ENCODE results near the gene TENM3. TPM values are rescaled to one million over a fixed set of nuclear protein-coding genes. Genes with fewer than 3 reads are reported as not detected.
A peak's percentile ranks its signal among the peaks of the same experiment; 100 is the strongest.

The TENM3 gene
- total and polyA plus RNA-seq, 2 donors, result 2.8 to 26.6 TPM

DNA sequence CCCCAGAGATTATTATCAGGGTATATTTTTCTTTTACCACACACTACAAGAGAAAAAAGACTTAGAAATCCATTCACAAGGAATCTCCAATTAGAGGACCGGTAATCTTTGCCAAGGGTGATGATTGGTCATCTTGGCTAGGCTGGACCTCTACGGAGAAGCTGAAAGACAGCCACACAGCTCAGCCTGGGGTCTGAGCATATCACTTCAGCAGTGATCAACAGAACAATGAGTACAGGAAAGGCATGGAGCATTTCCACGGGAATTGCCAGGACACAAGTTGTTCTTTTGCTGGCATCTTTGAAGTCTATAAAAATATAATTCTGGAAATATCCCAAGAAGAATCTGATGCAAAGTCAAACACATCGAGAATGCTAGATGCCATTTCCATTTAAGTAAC lies 191.5 kb downstream of the TENM3 start:
- 39% methylated on average over 4 of the region's 4 CpGs for WGBS
- no peak overlapping the region for H3K4me3 ChIP-seq (ENCODE audit: low read depth, low read length)
- no peaks in the 10 kb centered on the region for H3K36me3 ChIP-seq (ENCODE audit: insufficient read depth)
- no peak for DNase-seq (ENCODE audit: extremely low spot score)
- no peaks in the 10 kb centered on the region for H3K4me1 ChIP-seq (ENCODE audit: insufficient read depth)
- no peak overlapping the region for H3K27ac ChIP-seq (ENCODE audit: low read depth)

DNA sequence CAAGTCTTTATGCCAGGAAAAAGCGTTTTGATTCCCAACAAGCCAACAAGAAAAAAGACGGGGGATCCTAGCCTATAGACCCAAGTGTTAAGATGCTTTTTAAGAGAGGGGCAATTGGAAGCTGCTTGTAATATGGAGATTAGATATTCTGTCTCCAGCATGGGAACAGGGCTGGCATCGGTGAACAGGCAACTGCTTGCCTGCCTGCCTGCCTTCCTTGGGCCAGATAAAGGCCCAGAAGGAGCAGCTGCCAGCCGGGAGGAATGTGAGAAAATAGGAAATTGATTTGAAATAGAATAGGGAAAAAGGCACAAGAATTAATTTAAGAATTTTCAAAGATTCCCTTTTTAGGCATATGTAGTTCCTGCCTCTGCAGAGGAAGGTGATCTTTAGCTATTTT lies 192.2 kb downstream of the TENM3 start:
- H3K36me3 ChIP-seq (ENCODE audit: insufficient read depth), result no peaks in the 10 kb centered on the region
- H3K27ac ChIP-seq (ENCODE audit: low read depth), result no peak overlapping the region
- no peak overlapping the region for H3K4me3 ChIP-seq (ENCODE audit: low read depth, low read length)
- no peaks in the 10 kb centered on the region for H3K4me1 ChIP-seq (ENCODE audit: insufficient read depth)
- no peak for DNase-seq (ENCODE audit: extremely low spot score)
- WGBS, result 75% methylated on average over 4 of the region's 4 CpGs

DNA sequence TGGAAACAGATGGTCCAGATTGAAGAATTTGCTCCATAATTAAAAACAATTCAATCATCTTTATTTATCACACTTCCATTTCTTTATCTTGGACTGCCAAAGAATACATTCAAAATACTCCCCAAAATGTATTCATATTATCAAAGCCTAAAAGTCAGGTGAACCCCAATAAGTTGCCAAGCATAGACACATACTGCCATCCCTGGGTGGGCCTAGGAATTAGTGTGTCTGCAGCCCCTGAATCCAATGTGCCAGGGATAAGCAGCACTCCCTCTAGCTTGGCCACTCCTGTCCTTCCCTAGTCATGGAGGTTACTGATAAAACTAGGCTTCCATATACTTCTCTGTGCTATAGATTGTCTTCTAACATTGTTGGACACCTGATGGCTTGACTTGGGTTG lies 199.9 kb downstream of the TENM3 start:
- no peak for DNase-seq (ENCODE audit: extremely low spot score)
- Histone ChIP-seq H3K36me3 (ENCODE audit: insufficient read depth) (no peaks in the 10 kb centered on the region), H3K4me1 (ENCODE audit: insufficient read depth) (peaks cover 2% of the 10 kb centered on the region), H3K4me3 (ENCODE audit: low read depth, low read length) (no peak overlapping the region), H3K27ac (ENCODE audit: low read depth) (no peak overlapping the region)

DNA sequence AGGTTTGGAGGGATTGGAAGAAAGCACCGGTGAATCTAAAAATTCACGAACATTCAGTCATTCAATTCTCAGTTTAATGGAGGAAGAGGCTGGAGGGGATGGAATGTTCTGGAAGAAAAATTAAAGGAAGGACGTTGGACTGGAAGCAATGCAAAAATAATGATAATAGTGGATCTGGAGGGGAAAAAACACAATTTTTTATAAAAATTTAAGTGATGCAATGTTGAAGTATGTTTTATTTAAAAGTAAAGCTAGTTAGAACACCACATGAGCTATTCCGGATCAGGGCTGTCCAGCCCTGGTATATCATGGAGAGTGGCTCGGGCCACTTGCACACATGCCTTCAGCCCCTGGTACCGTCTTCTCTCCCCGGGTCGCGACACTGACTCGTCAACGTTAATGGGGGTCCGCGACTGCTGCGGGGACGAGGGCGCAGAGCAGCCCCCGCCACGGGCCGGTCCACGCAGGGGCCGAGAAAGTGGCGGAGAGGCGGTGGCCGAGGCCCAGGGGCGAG lies 204.6 kb downstream of the TENM3 start:
- Histone ChIP-seq H3K4me3 (ENCODE audit: low read depth, low read length) (peak overlapping the region; percentile 58), H3K27ac (ENCODE audit: low read depth) (no peak overlapping the region), H3K4me1 (ENCODE audit: insufficient read depth) (peaks cover 2% of the 10 kb centered on the region), H3K36me3 (ENCODE audit: insufficient read depth) (no peaks in the 10 kb centered on the region)
- WGBS, result 8% methylated on average over 25 of the region's 25 CpGs
- DNase-seq (ENCODE audit: extremely low spot score), result no peak

DNA sequence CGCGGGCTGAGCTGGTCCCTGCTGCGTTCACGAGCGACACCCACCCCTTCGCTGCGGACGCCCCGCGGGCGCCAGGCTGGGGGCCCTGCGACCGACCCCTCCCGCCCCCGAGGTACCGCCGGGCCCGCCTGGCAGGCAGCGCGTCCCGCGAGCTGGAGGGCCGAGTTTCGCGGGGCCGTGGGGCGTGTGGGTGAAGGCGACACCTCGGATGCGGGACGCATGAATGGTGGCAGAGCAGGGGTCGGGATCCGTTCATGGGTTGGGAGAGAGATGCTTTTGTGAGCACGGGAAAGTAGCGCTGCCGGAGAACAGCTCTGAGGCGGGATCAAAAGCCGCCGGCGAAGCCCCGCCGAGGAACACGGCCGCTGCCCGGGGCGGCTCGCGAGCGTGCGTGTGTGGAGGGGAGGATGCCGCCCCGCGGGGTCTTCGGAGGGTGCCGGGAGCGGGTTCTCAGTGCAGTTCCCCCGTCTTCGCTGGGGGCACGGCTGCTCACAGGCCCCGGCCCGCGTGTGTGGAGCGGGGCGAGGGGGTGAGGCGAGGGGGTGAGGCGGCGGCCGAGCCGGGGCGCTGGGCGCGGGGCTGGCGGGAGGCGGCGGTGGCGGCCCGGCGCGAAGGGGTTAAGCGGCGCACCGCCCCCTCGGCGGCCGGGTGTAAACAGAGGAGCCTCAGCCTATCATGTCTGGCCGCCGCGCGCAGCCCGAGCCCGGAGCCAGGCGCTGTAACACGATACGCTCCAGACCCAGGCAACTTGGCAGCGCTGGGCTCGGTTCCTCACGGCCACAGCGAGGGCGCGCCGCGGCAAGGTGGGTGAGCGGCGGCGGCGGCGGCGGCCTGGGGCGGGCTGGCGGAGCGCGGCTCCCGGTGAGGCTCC lies 205.3 kb downstream of the TENM3 start:
- peak overlapping the region; percentile 28 for H3K27ac ChIP-seq (ENCODE audit: low read depth)
- H3K36me3 ChIP-seq (ENCODE audit: insufficient read depth), result no peaks in the 10 kb centered on the region
- peak overlapping the region; percentile 58 for H3K4me3 ChIP-seq (ENCODE audit: low read depth, low read length)
- WGBS, result under 1% methylated on average over 113 of the region's 113 CpGs
- H3K4me1 ChIP-seq (ENCODE audit: insufficient read depth), result peaks cover 2% of the 10 kb centered on the region
- peak; percentile 64 for DNase-seq (ENCODE audit: extremely low spot score)

DNA sequence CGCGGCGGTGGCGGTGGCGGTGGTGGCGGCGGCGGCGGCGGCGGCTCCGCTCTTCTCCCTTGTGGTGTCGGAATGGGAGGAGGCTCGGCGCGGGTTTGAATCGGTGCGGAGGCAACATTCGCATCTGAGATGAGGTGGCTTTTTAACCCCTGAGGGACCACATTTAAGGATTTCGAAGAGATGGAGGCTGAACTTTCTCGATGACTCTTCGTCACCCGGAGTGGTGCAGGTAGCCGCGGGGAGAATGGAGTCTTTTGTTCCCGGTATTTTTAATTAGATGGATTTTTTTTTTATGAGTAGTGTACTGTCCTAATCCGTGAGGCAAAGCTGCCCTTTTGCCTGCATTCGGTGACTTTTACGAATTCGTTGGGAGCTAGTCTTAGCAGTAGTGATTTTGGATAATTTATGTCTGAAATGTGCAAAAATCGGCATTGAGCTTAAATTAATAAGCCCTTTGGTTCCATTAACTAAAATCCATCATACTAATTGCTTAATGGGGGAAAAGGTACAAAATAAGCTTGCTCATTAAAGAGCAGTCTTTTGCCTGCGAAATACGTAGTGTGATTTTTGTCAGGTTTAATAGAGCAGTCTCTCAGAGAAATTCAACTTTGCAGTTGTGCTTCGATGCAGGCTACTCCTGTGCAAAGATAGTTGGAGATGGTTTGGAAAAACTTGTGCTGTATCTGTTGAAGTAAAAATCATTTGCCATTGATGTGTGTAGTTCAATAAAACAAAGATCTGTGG lies 206.2 kb downstream of the TENM3 start:
- Histone ChIP-seq H3K27ac (ENCODE audit: low read depth) (no peak overlapping the region), H3K36me3 (ENCODE audit: insufficient read depth) (no peaks in the 10 kb centered on the region), H3K4me3 (ENCODE audit: low read depth, low read length) (peak overlapping the region; percentile 58), H3K4me1 (ENCODE audit: insufficient read depth) (peaks cover 2% of the 10 kb centered on the region)
- no peak for DNase-seq (ENCODE audit: extremely low spot score)
- WGBS, result 1% methylated on average over 34 of the region's 34 CpGs

DNA sequence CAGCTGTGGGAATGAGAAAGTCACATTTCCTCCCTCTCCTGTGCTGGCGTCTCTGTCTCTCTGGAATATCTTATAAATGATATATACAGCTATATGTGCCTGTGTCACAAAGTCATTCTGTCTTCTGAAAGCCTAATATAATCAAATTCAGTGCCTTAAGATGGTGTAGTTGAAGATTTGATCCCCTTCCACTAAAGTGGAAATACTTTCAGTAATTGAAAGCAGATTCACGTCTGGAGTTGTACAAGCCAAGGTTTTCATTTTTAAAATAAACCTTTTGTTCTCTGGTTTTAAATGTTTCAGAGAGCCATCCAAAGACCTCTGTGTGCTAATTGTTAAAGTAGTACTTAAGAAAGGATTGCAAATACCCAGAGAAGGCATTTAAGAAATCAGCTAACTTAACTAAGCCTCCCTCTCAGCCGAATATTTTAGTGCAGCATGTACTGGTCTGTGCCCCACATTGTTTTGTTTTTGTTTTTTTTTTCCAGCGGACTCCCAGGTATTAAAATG lies 206.8 kb downstream of the TENM3 start:
- peak overlapping the region; percentile 4 for H3K4me3 ChIP-seq (ENCODE audit: low read depth, low read length)
- H3K36me3 ChIP-seq (ENCODE audit: insufficient read depth), result no peaks in the 10 kb centered on the region
- DNase-seq (ENCODE audit: extremely low spot score), result no peak
- peaks cover 2% of the 10 kb centered on the region for H3K4me1 ChIP-seq (ENCODE audit: insufficient read depth)
- no peak overlapping the region for H3K27ac ChIP-seq (ENCODE audit: low read depth)
- 29% methylated on average over 4 of the region's 4 CpGs for WGBS

DNA sequence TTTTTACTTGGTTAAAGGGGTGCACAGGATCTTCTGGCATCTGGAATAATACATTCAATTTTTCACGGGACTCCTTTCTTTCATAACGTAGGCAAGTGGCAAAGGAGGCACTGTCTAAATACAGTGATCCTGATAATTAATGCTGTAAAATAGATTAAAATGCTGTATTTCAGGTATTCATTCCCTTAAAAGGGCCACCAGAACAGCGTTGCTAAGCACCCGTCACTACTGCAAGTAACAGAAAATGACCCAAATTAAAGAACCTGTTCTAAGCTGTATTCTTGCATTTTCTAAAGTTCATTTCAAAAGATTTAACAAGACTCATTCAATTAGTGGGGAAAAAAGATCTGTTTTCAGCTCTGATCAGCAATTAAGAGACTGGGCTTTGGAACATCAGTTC lies 208.2 kb downstream of the TENM3 start:
- H3K27ac ChIP-seq (ENCODE audit: low read depth), result no peak overlapping the region
- no peak for DNase-seq (ENCODE audit: extremely low spot score)
- WGBS, result 88% methylated on average over 4 of the region's 4 CpGs
- H3K4me1 ChIP-seq (ENCODE audit: insufficient read depth), result peaks cover 2% of the 10 kb centered on the region
- H3K36me3 ChIP-seq (ENCODE audit: insufficient read depth), result no peaks in the 10 kb centered on the region
- H3K4me3 ChIP-seq (ENCODE audit: low read depth, low read length), result no peak overlapping the region

DNA sequence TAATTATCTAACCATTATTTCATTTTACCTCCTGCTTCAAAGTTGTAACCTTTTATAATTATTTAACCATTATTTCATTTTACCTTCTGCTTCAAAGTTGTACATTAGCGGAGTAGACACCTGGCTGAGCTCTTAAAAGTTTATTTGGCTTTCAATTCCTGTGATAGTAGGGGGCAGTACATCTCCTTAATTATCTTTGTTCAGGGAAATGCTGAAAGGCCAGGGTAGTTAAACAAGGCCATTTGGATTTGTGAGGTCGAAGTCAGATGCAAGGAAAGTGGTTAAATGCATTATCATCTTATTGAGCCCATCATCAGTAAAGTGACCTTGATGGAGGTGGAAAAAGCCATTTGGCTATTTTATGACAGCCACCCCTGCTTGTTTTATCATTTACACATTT lies 210.6 kb downstream of the TENM3 start:
- Histone ChIP-seq H3K27ac (ENCODE audit: low read depth) (no peak overlapping the region), H3K36me3 (ENCODE audit: insufficient read depth) (no peaks in the 10 kb centered on the region), H3K4me1 (ENCODE audit: insufficient read depth) (no peaks in the 10 kb centered on the region), H3K4me3 (ENCODE audit: low read depth, low read length) (no peak overlapping the region)
- no peak for DNase-seq (ENCODE audit: extremely low spot score)
- 90% methylated on average over 2 of the region's 2 CpGs for WGBS

DNA sequence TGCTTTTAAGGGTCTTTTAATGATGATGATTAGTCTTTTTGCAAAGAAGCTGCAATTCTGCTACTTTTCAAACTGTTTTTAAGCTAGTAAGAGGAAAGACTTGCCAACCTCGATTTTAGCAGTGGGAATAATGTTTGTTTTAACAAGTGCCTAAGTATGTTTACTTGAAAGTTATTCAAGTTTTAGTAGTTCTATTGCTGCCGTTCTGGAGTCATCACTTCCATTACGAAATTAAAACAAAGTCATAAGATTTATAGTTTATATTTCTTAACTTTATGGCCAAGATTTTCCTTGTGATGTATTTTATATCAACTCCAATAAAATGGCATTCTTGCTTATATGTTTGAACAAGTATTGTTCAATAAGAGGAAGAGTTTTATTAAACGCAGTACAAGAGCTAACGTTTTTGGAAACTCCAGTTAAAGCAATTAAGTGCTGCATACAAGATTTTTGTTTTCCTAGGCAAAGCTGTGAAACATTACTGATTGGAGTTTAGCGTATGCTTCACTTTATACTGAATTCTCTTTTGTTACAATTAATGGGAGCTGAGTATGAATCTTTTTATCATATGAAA lies 211.3 kb downstream of the TENM3 start:
- H3K4me3 ChIP-seq (ENCODE audit: low read depth, low read length), result no peak overlapping the region
- no peak overlapping the region for H3K27ac ChIP-seq (ENCODE audit: low read depth)

DNA sequence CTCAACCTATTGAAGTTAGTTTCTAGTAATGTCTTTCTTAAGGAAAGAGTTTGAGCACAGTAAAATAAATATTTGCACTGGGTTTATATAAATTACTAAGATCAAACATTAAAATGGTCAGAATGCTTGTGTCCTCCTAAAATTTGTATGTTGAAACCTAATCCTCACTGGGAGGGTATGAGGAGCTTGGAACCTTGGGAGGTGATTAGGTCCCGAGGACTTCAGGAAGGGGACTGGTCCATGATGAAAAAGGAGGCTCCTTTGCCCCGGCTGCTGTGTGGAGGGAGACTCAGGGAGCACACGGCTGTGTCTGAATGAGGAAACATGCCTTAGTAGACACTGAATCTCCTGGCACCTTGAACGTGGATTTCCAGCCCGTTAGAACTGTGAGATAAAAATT lies 221.9 kb downstream of the TENM3 start:
- H3K36me3 ChIP-seq (ENCODE audit: insufficient read depth), result no peaks in the 10 kb centered on the region
- no peak overlapping the region for H3K4me3 ChIP-seq (ENCODE audit: low read depth, low read length)
- DNase-seq (ENCODE audit: extremely low spot score), result no peak
- peaks cover 1% of the 10 kb centered on the region for H3K4me1 ChIP-seq (ENCODE audit: insufficient read depth)
- WGBS, result 53% methylated on average over 5 of the region's 5 CpGs
- no peak overlapping the region for H3K27ac ChIP-seq (ENCODE audit: low read depth)

More for the DNA sequence above, 211.3 kb downstream of the TENM3 start:
- no peaks in the 10 kb centered on the region for H3K4me1 ChIP-seq (ENCODE audit: insufficient read depth)
- DNase-seq (ENCODE audit: extremely low spot score), result no peak
- WGBS, result 37% methylated on average over 6 of the region's 6 CpGs
- H3K36me3 ChIP-seq (ENCODE audit: insufficient read depth), result no peaks in the 10 kb centered on the region

DNA sequence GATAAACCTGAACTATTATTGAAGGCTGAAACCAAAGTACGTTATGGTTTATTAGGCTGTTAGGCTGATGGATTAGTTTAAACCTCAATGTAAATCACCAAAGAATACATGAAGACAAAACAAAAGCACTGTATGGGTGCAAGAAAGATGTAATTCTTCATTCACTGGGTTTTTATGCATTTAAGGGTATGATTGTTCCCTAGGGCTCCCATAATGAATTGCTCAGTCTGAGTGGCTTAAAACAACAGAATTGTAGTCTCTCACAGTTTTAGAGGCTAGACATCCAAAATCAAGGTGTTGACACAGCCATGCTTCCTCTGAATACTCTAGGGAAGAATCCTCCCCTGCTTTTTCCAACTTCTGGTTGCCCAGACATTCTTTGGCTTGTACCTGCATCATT lies 222.8 kb downstream of the TENM3 start:
- H3K4me1 ChIP-seq (ENCODE audit: insufficient read depth), result peaks cover 1% of the 10 kb centered on the region
- no peak for DNase-seq (ENCODE audit: extremely low spot score)
- WGBS, result 67% methylated on average over 1 of the region's 1 CpG
- H3K27ac ChIP-seq (ENCODE audit: low read depth), result no peak overlapping the region
- H3K4me3 ChIP-seq (ENCODE audit: low read depth, low read length), result no peak overlapping the region
- H3K36me3 ChIP-seq (ENCODE audit: insufficient read depth), result no peaks in the 10 kb centered on the region

DNA sequence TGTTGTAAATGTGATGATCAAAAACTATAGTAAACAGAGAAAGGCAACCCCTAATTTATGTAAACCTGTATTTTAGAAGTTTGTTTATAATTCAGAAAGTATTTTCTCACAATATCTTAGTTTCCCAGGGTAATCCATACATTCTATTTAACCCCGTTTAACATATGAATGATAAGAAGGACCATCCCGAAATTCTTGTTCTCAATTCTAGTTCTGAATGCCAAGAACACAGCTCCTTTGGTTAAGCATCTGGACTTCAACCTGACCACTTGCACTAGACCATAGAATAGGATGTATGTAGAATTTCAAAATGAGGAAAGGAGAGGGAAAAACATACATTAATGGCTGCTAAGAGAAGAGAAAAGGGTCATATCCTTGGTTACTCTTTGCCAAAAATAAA lies 227.0 kb downstream of the TENM3 start:
- 83% methylated on average over 2 of the region's 2 CpGs for whole genome bisulfite sequencing
- Histone ChIP-seq H3K4me1 (ENCODE audit: insufficient read depth) (peaks cover under 1% of the 10 kb centered on the region), H3K4me3 (ENCODE audit: low read depth, low read length) (no peak overlapping the region)

More for the DNA sequence above, 227.0 kb downstream of the TENM3 start:
- no peak for DNase-seq (ENCODE audit: extremely low spot score)
- no peak overlapping the region for H3K27ac ChIP-seq (ENCODE audit: low read depth)
- no peaks in the 10 kb centered on the region for H3K36me3 ChIP-seq (ENCODE audit: insufficient read depth)

Measured in urinary bladder (tissue), 4 donors.